AG08395 (cell line): ENCODE data around the gene HSD11B2.
"Not testable (repeated sequence)": the region's sequence is repeated elsewhere in the genome, so short reads cannot be mapped to it uniquely, and the experiment has no call there.

Source experiments
- DNase-seq: peaks from one replicate; pipeline ENCODE4 v3.0.0; 2012; ENCODE audit warnings: mixed read lengths, low spot score

Gene HSD11B2

GRCh38 chr16:67415421-67415820, 15.5 kb upstream of the HSD11B2 start:
- not testable (repeated sequence) for DNase-seq

GRCh38 chr16:67415872-67416793, 14.8 kb upstream of the HSD11B2 start, which contains the start of gene ZDHHC1:
TSS of gene ZDHHC1 (minus strand) at chr16:67416477. CDS start at chr16:67407775, 8,702 bp downstream.
- peak; percentile 89 for DNase-seq

- DNase-seq, result no peak
Observed at GRCh38 chr16:67417333-67418061, 13.4 kb upstream of the HSD11B2 start.

GRCh38 chr16:67419502-67419901, 11.4 kb upstream of the HSD11B2 start:
- DNase-seq, result no peak

GRCh38 chr16:67419931-67420330, 11.0 kb upstream of the HSD11B2 start:
- DNase-seq, result no peak

- no peak for DNase-seq
Observed at GRCh38 chr16:67421030-67421429, 9.9 kb upstream of the HSD11B2 start.

- no peak for DNase-seq
Observed at GRCh38 chr16:67423015-67423414, 7.9 kb upstream of the HSD11B2 start.

GRCh38 chr16:67423611-67424260, 7.2 kb upstream of the HSD11B2 start:
- no peak for DNase-seq

GRCh38 chr16:67424261-67424615, 6.7 kb upstream of the HSD11B2 start:
- no peak for DNase-seq

GRCh38 chr16:67425061-67425460, 5.9 kb upstream of the HSD11B2 start:
- no peak for DNase-seq

- DNase-seq, result no peak
Observed at GRCh38 chr16:67425580-67425979, 5.3 kb upstream of the HSD11B2 start.

- DNase-seq, result no peak
Observed at GRCh38 chr16:67426022-67426421, 4.9 kb upstream of the HSD11B2 start.

- DNase-seq, result no peak
Observed at GRCh38 chr16:67426950-67427349, 4.0 kb upstream of the HSD11B2 start.

GRCh38 chr16:67428146-67428731, 2.7 kb upstream of the HSD11B2 start:
- DNase-seq, result peak; percentile 73

- DNase-seq, result no peak
Observed at GRCh38 chr16:67429053-67429798, 1.7 kb upstream of the HSD11B2 start.

GRCh38 chr16:67429799-67430503, 970 bp upstream of the HSD11B2 start:
- DNase-seq, result no peak

- no peak for DNase-seq
Observed at GRCh38 chr16:67430504-67430976, 381 bp upstream of the HSD11B2 start.

- no peak for DNase-seq
Observed at GRCh38 chr16:67431775-67432505, 1.0 kb downstream of the HSD11B2 start.

- no peak for DNase-seq
Observed at GRCh38 chr16:67432506-67432890, 1.6 kb downstream of the HSD11B2 start.

- no peak for DNase-seq
Observed at GRCh38 chr16:67433131-67433719, 2.3 kb downstream of the HSD11B2 start.
